D341Med (cell line): ENCODE measurements around the gene UBE2D2.
"Not testable (repeated sequence)": the region's sequence is repeated elsewhere in the genome, so short reads cannot be mapped to it uniquely, and the experiment has no call there.

ENCODE experiments used
- DNase-seq: peaks from one replicate; pipeline ENCODE4 v3.0.0; 2012; ENCODE audit warnings: low spot score

Gene UBE2D2

GRCh38 chr5:139584137-139584536 lies 23.0 kb downstream of the UBE2D2 start:
- DNase-seq = no peak

GRCh38 chr5:139588116-139588515 lies 27.0 kb downstream of the UBE2D2 start:
- DNase-seq = not testable (repeated sequence)

- DNase-seq = no peak
These were observed 27.8 kb downstream of the UBE2D2 start for GRCh38 chr5:139588962-139589361.

- DNase-seq = no peak
These were observed 31.1 kb downstream of the UBE2D2 start for GRCh38 chr5:139592289-139592688.

GRCh38 chr5:139593076-139593475 lies 31.9 kb downstream of the UBE2D2 start:
- not testable (repeated sequence) for DNase-seq

- DNase-seq = no peak
These were observed 32.7 kb downstream of the UBE2D2 start for GRCh38 chr5:139593716-139594319.

GRCh38 chr5:139597134-139597533 lies 36.0 kb downstream of the UBE2D2 start:
- no peak for DNase-seq

GRCh38 chr5:139598601-139598965 lies 37.4 kb downstream of the UBE2D2 start:
- not testable (repeated sequence) for DNase-seq

- DNase-seq = no peak
These were observed 39.3 kb downstream of the UBE2D2 start for GRCh38 chr5:139600336-139600949.

GRCh38 chr5:139601429-139601828 lies 40.3 kb downstream of the UBE2D2 start:
- no peak for DNase-seq

GRCh38 chr5:139601948-139602347 lies 40.8 kb downstream of the UBE2D2 start:
- DNase-seq = not testable (repeated sequence)

- peak; percentile 15 for DNase-seq
These were observed 44.7 kb downstream of the UBE2D2 start for GRCh38 chr5:139605887-139606286.

- DNase-seq = no peak
These were observed 50.8 kb downstream of the UBE2D2 start for GRCh38 chr5:139611703-139612584.

GRCh38 chr5:139619861-139620260 lies 58.7 kb downstream of the UBE2D2 start:
- DNase-seq = no peak

- not testable (repeated sequence) for DNase-seq
These were observed 64.3 kb downstream of the UBE2D2 start for GRCh38 chr5:139625398-139625797.

- no peak for DNase-seq
These were observed 69.7 kb downstream of the UBE2D2 start for GRCh38 chr5:139630855-139631254.

GRCh38 chr5:139631520-139632165 lies 70.5 kb downstream of the UBE2D2 start:
- no peak for DNase-seq

- peak; percentile 75 for DNase-seq
These were observed 72.3 kb downstream of the UBE2D2 start for GRCh38 chr5:139633295-139634027.

- DNase-seq = no peak
These were observed 72.8 kb downstream of the UBE2D2 start for GRCh38 chr5:139634028-139634325.

GRCh38 chr5:139634541-139634940 lies 73.4 kb downstream of the UBE2D2 start:
- DNase-seq = no peak

- no peak for DNase-seq
These were observed 74.1 kb downstream of the UBE2D2 start for GRCh38 chr5:139635191-139635590.

- DNase-seq = peak; percentile 62
These were observed 74.6 kb downstream of the UBE2D2 start for GRCh38 chr5:139635606-139636206.
